ENCODE measurements around the gene ST7.

ST7 gene

DNA sequence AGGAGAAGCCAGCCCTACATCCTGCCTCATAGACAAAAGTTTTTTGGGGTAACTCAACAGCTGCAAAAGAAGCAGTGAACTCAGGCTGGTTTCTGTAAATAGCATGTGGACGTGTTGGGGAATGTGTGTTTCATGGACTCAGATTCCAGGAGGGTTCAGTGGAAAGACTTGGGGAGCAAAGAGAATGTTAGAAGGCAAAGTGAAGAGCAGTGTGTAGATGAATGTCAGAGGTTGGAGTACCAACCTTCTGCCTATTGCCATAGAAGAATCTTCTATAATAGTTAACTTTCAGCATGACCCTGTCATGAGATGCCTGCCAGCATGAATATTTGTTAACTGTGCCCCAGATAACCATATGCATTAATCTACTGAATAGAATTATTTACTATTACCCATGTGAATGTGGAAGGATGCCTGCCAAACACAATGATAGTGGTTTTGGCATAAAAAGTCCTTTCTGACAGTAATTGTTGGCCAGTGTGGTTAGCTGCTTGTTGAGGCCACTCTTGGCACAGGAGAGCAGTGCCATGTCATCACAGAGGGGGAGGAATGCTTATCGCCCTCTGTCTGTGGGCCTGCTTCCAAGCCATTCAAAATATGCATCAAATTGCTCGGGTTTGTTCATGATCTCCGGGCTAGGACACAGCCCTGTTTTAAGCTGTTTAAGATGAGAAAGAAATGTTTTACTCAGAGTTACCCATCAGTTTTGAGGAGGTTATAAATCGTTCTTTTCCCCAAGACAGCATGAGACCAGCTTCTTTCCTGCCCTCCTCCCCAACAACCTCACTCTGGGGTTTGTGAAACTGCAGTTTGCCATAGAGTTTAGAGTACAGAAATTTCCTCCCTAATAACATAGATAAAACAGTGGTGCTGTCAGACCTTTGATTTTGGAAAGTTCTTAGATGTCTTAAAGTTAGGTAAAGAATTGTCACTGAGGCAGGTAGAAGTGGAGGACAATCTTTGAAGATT is 204.2 kb downstream of the ST7 start:
- no peak for DNase-seq (ENCODE audit: low read depth)

GRCh38 chr7:117158941-117159697 is 205.8 kb downstream of the ST7 start:
- no peak for DNase-seq (ENCODE audit: low read depth)

- no peak for DNase-seq (ENCODE audit: low read depth)
Observed at GRCh38 chr7:117163101-117163500, 209.8 kb downstream of the ST7 start.

DNA sequence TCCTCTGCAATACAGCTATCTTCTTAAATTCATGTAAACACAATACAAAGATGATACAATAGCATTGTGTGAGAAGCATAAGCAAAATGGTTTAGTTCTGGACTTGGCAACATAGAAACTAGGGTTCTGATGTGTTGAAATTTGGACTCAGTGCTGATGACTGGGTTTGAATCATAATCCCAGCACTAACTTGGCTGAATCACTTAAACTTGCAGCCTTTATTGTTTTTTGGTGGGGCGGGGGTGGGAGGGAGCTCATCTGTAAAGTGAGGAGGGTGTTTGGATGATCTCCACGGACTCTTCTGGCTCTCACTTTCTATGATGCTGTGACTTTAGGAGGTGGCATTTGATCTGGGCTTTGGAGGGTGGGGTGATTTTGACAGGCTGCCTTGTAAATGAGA is 211.3 kb downstream of the ST7 start:
- no peak for DNase-seq (ENCODE audit: low read depth)

- no peak for DNase-seq (ENCODE audit: low read depth)
Observed at GRCh38 chr7:117165656-117166055, 212.4 kb downstream of the ST7 start.

- DNase-seq (ENCODE audit: low read depth), result no peak
Observed at GRCh38 chr7:117169907-117170306, 216.6 kb downstream of the ST7 start.

- no peak for DNase-seq (ENCODE audit: low read depth)
Observed at GRCh38 chr7:117171106-117171505, 217.8 kb downstream of the ST7 start.

DNA sequence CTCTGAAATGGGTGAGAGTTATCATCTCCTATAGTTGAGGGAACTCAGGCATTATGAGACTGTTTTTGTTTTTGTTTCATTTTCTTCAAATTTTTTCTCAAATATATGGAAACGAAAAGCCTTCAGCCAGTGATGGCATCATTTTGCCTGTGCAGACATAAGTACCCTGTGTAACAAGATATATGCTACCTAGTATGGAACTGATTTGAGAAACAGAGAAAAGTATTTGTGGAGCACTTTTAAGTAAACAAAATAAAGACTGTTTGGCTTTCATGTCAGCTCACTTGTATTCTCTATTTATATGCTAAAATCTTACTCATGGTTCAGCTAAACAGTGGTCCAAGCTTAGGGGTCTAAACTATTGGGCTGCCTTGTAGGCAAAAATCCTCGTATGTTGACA is 219.0 kb downstream of the ST7 start:
- no peak for DNase-seq (ENCODE audit: low read depth)

DNA sequence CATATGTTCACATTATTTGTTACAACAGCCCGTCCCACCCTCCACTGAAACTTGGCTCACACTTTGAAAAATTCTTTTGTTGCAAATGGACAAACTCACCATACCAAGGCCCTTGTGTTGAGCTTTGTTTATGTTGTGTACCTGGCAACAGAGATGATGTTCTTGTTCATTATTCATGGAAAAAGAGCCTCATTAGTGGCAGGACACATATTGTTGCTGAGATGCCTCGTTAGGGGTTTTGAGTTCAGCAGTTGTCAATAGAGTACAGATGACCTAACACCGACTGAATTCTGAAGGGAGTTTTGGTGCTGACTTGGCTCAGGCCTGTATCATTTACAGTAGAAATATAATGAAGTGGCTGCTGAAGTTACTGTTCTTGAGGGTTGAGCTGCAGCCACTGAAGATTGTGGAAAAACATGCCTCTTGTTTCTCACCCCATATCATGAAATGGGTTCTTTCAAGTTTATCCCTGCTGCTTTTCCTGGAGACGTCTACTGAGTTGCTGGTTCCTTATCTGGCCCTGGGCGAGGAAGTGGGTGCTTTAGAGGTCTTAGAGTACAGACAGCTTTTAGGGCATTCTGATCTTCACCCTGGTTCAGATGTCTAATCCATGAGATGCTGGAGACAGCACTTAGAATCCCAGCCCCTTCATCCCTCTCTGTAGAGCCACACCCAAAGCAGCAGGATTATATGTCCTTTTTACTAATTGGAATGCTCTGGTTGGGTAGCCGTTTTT is 219.9 kb downstream of the ST7 start:
- DNase-seq (ENCODE audit: low read depth), result no peak

DNA sequence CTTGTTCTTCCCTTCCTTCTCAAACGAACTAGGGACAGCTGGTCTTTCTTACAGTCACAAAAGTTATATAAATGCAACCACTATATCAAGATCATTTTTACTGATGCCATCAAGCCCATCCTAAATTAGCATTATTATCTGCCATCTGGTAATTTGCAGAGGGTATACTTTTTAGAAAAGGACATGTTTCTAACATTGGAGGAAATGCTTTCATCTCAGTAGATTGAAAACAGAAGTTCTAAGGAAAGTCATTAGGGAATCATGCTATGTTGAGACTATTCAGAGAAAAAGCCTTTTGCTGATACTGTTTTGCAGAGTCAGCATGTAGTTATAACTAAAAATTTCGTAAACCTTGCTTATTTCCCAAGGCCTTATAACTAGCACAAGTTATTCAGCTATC is 222.9 kb downstream of the ST7 start:
- no peak for DNase-seq (ENCODE audit: low read depth)

GRCh38 chr7:117178600-117178999 is 225.3 kb downstream of the ST7 start:
- no peak for DNase-seq (ENCODE audit: low read depth)

GRCh38 chr7:117179701-117180100 is 226.4 kb downstream of the ST7 start:
- no peak for DNase-seq (ENCODE audit: low read depth)

DNA sequence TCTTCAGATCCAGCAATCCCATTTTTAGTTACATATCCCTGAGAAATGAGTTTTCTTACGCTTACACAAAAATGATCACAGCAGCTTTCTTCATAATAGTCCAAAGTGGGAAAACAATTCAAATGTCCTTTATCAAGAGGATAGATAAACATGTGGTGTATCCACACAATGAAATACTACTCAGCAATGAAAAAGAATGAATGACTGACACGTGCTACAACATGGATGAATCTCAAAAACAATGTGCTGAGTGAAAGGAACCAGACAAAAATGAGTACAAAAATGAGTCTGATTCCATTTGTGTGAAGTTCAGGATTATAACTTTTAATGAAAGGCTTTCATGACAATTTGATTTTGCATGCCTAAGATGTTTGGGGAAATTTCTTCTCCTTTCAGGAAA is 230.4 kb downstream of the ST7 start:
- DNase-seq (ENCODE audit: low read depth), result no peak

DNA sequence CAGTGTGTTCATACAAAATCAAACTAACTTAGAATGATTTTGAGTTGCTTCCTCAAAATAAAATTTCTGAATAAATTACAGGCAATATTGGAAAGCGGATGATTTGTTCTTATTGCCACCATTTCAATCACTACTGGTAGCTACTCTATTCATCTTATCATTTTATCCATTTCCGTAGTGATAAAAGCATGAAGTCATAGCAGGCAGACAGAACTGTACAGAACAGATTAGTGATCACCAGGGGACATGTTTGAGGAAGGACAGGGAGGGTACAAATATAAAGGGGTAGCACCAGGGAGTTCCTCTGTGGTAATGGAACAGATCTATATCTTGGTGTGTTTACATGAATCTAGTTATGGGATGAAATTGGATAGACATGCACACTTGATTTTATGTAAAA is 231.1 kb downstream of the ST7 start:
- no peak for DNase-seq (ENCODE audit: low read depth)

DNA sequence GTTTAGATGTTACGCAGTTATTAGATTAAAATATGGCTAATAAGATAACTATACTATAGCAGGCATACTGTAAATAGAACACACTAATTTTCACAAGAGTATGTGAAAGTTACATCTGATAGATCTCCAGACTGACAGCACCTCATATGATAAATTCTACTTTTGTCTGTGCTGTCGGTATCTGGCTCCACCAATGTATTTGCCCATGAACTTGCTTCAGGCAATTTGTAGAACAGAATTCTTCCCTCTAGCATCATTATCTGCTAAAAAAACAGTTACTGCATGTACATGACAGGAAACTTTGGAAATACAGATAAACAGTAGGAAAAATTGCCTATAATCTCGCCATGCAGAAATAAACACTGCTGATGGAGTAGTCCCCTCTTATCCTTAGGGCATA is 231.8 kb downstream of the ST7 start:
- no peak for DNase-seq (ENCODE audit: low read depth)

- no peak for DNase-seq (ENCODE audit: low read depth)
Observed at GRCh38 chr7:117186218-117187010, 233.1 kb downstream of the ST7 start.

GRCh38 chr7:117188376-117188775 is 235.1 kb downstream of the ST7 start:
- no peak for DNase-seq (ENCODE audit: low read depth)

DNA sequence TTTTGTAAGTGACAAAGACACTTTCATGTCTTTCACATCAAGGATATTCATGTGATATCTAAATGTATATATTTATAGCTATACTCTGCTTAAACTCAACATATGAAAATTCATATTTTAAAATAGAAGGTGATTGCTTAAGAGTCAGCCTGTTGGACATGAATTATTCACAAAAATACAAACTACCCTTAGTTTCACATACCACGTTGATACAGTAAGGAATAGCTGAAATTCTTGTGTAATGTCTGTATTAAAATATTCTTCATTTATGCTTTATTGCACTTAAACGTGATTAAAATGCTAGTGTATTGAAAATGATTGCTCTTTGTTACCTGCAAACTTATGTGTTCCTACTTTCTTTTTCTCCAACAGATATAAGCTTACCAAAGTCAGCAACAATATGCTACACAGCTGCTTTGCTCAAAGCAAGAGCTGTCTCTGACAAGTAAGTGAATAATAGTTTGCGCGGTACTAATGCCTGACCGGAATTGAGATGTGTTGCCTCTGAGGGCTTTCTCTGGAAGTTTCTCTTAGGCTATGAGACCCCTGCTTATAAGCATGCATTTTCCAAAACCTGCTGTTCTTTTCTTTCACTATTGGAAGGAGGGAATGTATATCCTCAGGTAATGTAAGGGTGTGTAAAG is 235.8 kb downstream of the ST7 start:
- DNase-seq (ENCODE audit: low read depth), result no peak

GRCh38 chr7:117190104-117190503 is 236.8 kb downstream of the ST7 start:
- no peak for DNase-seq (ENCODE audit: low read depth)

GRCh38 chr7:117190746-117191435 is 237.6 kb downstream of the ST7 start:
- DNase-seq (ENCODE audit: low read depth), result no peak

DNA sequence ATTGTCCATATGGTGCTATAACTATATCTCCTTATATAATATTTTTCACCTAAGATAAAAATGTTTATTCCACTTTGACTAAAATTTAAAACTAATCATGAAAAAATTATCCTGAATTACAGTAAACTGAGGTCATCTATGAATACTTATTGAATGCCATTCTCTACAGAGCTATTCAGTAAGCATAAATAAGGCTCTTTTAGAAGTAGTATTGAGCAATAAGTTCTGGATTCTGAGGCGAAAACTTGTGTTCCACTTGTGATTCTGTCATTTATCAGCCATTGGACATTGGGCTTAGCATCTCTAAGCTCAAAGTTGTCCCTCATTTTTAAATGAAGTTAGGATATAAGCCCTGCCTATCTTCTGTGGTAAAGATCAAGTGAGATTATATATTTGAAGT is 238.8 kb downstream of the ST7 start:
- DNase-seq (ENCODE audit: low read depth), result no peak

Data from stimulated activated CD8-positive, alpha-beta memory T cell treated with anti-CD3 and anti-CD28 coated beads, Interleukin-15, amount 100 ng/mL, for 24 hours (primary cell).